ENCODE data around the gene ZNF175. TPM values are rescaled to one million over a fixed set of nuclear protein-coding genes. Genes with fewer than 3 reads are reported as not detected.

ZNF175 gene
- polyA plus RNA-seq, 1 donor (not counting 4 experiments of a cell fraction or from before 2014, with no cell fraction given): 3.8 TPM

DNA sequence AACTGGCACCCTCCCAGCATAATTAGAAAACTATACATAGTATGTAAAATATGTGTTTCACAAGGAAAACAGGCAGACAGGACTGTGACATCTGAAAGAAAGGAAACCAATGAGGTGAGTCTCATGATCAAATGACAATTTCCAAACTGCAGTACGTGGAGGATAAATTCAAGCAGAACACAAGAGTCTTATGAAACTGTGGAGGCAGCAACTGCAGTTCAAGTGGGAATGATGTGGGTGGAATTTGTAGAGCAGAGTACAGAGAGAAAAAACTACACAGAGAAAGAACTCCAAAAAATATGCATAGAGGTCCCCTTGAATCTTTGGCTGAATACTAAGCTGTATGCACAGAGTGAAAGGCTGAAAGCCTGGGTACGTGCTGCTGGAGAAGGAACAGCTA lies 49.3 kb upstream of the ZNF175 start:
- H3K27me3 ChIP-seq (ENCODE audit: control insufficient read depth, extremely low read depth, insufficient read depth, low read length): no peaks in the 10 kb centered on the region
- FAIRE-seq (no peak), DNase-seq (ENCODE audit: low read depth, low spot score) (no peak)
- no peaks in the 10 kb centered on the region for H3K79me2 ChIP-seq (ENCODE audit: control insufficient read depth, insufficient read depth, low read length)
- no peak overlapping the region for H3K4me2 ChIP-seq (ENCODE audit: control insufficient read depth, extremely low read depth, insufficient read depth, low read depth, low read length)
- TF ChIP-seq, protein P1, sequence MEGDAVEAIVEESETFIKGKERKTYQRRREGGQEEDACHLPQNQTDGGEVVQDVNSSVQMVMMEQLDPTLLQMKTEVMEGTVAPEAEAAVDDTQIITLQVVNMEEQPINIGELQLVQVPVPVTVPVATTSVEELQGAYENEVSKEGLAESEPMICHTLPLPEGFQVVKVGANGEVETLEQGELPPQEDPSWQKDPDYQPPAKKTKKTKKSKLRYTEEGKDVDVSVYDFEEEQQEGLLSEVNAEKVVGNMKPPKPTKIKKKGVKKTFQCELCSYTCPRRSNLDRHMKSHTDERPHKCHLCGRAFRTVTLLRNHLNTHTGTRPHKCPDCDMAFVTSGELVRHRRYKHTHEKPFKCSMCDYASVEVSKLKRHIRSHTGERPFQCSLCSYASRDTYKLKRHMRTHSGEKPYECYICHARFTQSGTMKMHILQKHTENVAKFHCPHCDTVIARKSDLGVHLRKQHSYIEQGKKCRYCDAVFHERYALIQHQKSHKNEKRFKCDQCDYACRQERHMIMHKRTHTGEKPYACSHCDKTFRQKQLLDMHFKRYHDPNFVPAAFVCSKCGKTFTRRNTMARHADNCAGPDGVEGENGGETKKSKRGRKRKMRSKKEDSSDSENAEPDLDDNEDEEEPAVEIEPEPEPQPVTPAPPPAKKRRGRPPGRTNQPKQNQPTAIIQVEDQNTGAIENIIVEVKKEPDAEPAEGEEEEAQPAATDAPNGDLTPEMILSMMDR (optimal IDR thresholded peaks at IDR 0.05 in 1 of 3, IDR thresholded peaks at IDR 0.05 in 1 of 3, conservative IDR thresholded peaks at IDR 0.05 in 1 of 3; ENCODE audit: extremely low read depth in 1 of 3, insufficient read depth in 2 of 3, low read length in 3 of 3): no peak
- TF ChIP-seq EZH2 (IDR thresholded peaks at IDR 0.05; ENCODE audit: low read length): no peak
- H4K20me1 ChIP-seq (ENCODE audit: control insufficient read depth, extremely low read depth, insufficient read depth, low read length): no peaks in the 10 kb centered on the region
- dilution Hi-C loops (cut with MboI; ENCODE audit: extremely low pct_ligation_motif_present, low sequenced_read_pairs): no loop called here
- no peaks in the 10 kb centered on the region for H3K4me1 ChIP-seq (ENCODE audit: control insufficient read depth, extremely low read depth, insufficient read depth, low read length)
- no peak overlapping the region for H2AFZ ChIP-seq (ENCODE audit: control insufficient read depth, low read length)
- no peaks in the 10 kb centered on the region for H3K9me3 ChIP-seq (ENCODE audit: control insufficient read depth, low read depth, low read length)
- no peak overlapping the region for H3K4me3 ChIP-seq (ENCODE audit: control insufficient read depth in 2 of 3, extremely low read depth in 1 of 3, insufficient read depth in 2 of 3, low read depth in 1 of 3, low read length in 3 of 3)
- H3K27ac ChIP-seq (ENCODE audit: control insufficient read depth, insufficient read depth, low read length): no peak overlapping the region
- no peak overlapping the region for H3K9ac ChIP-seq (ENCODE audit: control insufficient read depth, extremely low read depth, insufficient read depth, low read length)
- no peaks in the 10 kb centered on the region for H3K36me3 ChIP-seq (ENCODE audit: control insufficient read depth in 2 of 2, extremely low read depth in 1 of 2, insufficient read depth in 2 of 2, low read length in 2 of 2)
- H3K9me1 ChIP-seq (ENCODE audit: control insufficient read depth, extremely low read depth, insufficient read depth, low read length): no peaks in the 10 kb centered on the region

DNA sequence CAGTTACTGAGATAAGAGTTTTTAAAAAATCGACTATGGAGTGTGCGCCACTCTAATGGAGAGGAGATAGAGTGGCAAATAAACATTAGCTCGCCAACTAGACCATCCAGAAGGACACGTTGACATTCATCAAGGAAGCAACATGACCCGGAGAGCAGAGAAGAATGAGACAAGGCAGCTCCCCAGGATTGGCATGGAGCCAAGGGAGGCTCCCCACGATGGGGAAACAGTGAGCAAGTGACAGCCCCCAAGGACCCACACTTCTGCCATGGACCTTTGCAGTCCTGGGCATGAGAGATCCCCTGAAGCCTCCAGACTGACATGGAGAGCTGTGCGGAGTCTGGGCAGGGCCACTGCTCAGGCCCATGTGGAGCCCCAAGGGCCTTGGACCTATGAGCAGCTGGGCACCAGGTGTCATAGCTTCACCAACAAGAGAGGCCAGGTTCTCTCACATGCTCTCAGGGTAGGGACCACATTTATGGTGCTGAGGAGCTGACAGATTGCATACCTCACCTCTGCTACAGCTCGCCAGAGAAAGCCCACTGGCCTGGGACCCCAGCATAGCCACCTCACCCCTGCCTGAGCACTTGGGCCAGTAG lies 46.3 kb upstream of the ZNF175 start:
- TF ChIP-seq, protein P1 (optimal IDR thresholded peaks at IDR 0.05 in 1 of 3, IDR thresholded peaks at IDR 0.05 in 1 of 3, conservative IDR thresholded peaks at IDR 0.05 in 1 of 3; ENCODE audit: extremely low read depth in 1 of 3, insufficient read depth in 2 of 3, low read length in 3 of 3): no peak
- TF ChIP-seq EZH2 (IDR thresholded peaks at IDR 0.05; ENCODE audit: low read length): no peak
- no peaks in the 10 kb centered on the region for H3K36me3 ChIP-seq (ENCODE audit: control insufficient read depth in 2 of 2, extremely low read depth in 1 of 2, insufficient read depth in 2 of 2, low read length in 2 of 2)
- H2AFZ ChIP-seq (ENCODE audit: control insufficient read depth, low read length): no peak overlapping the region
- H3K4me3 ChIP-seq (ENCODE audit: control insufficient read depth in 2 of 3, extremely low read depth in 1 of 3, insufficient read depth in 2 of 3, low read depth in 1 of 3, low read length in 3 of 3): no peak overlapping the region
- H3K9ac ChIP-seq (ENCODE audit: control insufficient read depth, extremely low read depth, insufficient read depth, low read length): no peak overlapping the region
- H3K4me1 ChIP-seq (ENCODE audit: control insufficient read depth, extremely low read depth, insufficient read depth, low read length): no peaks in the 10 kb centered on the region
- H3K9me3 ChIP-seq (ENCODE audit: control insufficient read depth, low read depth, low read length): no peaks in the 10 kb centered on the region
- dilution Hi-C loops (cut with MboI; ENCODE audit: extremely low pct_ligation_motif_present, low sequenced_read_pairs): no loop called here
- DNase-seq (ENCODE audit: low read depth, low spot score): no peak
- H3K79me2 ChIP-seq (ENCODE audit: control insufficient read depth, insufficient read depth, low read length): no peaks in the 10 kb centered on the region
- no peaks in the 10 kb centered on the region for H3K27me3 ChIP-seq (ENCODE audit: control insufficient read depth, extremely low read depth, insufficient read depth, low read length)
- FAIRE-seq: no peak
- H3K4me2 ChIP-seq (ENCODE audit: control insufficient read depth, extremely low read depth, insufficient read depth, low read depth, low read length): no peak overlapping the region
- no peaks in the 10 kb centered on the region for H3K9me1 ChIP-seq (ENCODE audit: control insufficient read depth, extremely low read depth, insufficient read depth, low read length)
- H4K20me1 ChIP-seq (ENCODE audit: control insufficient read depth, extremely low read depth, insufficient read depth, low read length): no peaks in the 10 kb centered on the region
- H3K27ac ChIP-seq (ENCODE audit: control insufficient read depth, insufficient read depth, low read length): no peak overlapping the region
